Measurements from ENCODE around the gene LSM7.

The LSM7 gene

GRCh38 chr19:2336528-2337328 is 8.3 kb upstream of the LSM7 start:
- DNase-seq, result no peak

GRCh38 chr19:2335848-2336247 is 7.5 kb upstream of the LSM7 start:
- no peak for DNase-seq

GRCh38 chr19:2334986-2335846 is 6.8 kb upstream of the LSM7 start:
- no peak for DNase-seq

DNA sequence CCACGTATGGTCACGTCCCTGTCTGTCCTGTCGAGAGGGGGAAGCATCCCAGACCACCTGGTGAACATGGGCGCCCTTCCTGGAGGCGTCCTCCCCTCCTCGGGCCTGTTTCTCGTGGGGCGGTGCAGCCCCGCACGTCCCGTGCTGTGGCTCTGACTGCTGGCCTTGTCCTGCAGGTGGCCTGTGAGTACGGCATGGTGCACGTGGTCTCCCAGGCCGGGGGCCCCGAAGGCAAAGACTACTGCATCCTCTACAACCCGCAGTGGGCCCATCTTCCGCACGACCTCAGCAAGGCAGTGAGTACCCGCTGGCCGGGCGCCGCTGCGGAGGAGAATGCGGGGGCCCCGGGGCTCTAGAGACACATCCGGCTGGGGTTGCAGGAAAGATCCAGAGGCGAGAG is 6.0 kb upstream of the LSM7 start:
- no peak for DNase-seq

GRCh38 chr19:2333807-2334211 is 5.4 kb upstream of the LSM7 start:
- DNase-seq, result no peak

- no peak for DNase-seq
Measured at GRCh38 chr19:2333027-2333806, 4.8 kb upstream of the LSM7 start.

DNA sequence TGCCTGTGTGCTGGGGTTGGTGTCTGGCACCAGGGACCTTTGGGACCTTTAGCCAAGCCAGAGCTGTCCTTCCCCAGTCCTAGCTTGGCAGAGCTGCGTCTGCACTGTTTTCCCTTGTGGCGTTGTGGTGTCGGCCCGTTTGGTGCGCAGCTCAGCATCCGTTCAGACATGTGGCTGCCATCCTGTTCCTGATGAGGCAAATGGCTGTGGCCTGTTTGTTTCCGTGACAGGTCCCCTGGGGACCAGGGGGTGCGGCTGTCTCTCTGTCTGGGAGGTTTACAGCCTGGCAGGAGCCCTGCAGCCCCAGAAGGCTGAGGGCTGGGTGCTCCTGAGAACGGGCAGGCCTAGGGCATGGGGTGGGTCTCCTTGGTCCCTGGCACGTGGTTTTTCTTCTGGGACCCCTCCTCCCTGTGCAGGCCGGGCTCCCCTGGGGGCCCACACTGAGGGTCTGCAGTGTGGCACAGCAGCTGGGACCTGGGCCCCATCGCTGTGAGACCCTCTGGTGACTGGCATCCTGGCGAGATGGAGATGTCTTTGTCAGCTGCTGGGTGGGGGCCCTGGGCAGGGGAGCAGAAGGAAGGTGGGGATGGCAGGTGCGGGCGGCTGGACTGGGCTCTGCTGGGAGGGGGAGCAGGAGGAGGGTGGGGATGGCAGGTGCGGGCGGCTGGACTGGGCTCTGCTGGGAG is 4.1 kb upstream of the LSM7 start:
- peak; percentile 23 for DNase-seq

GRCh38 chr19:2331601-2332246 is 3.3 kb upstream of the LSM7 start:
- DNase-seq, result no peak

DNA sequence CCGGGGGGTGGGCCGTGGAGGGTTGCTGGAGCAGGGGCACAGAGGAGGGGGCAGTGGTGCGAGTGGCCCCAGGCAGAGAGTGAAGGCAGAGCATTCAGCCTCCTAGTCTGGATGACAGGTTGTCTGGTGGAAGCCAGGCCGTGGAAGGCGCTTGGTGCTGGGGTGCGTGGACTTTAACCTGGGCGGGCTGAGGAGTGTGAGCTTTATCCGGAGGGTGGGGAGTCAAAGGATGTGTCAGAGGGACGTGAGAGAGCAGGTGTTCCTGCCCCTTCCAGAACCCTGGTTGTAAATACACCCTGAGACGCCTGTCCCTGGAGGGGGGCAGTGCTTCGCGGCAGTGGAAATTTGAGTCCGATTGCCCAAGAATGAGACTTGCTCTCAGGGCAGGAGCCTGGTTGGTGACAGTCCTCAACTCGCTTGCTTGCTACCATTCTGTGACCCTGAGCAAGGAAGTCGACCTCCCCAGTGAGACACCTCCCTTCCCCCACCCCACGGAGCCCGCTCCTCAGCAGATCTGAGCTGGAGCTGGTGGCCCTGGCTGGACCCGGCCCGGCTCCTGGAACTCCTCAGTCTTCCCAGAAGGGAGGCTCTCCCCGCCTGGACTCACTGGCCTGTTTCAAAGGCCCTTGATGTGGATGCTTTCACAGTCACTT is 2.4 kb upstream of the LSM7 start:
- DNase-seq, result no peak

- DNase-seq, result no peak
Measured at GRCh38 chr19:2330255-2330631, 1.9 kb upstream of the LSM7 start.

DNA sequence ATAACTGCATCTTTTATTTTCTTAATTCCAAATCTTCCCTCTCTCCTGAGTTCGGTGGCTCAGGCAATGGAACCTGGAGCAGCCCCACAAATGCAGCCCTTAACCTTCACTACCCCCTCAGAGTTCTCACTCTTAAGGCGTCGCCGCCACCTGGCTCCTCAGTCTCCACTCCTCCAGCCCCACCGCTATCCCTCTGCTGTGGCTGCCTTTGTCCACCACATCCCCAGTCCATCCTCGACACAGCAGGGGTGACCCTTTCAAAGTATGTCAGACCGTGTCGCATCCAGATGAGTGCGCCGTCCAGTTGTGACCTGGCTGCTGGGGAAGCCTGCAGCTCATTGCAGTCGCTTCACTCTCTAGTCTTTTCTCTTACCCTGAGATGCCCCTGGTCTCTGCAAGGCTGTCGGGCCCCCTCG is 1.1 kb upstream of the LSM7 start:
- DNase-seq, result no peak

DNA sequence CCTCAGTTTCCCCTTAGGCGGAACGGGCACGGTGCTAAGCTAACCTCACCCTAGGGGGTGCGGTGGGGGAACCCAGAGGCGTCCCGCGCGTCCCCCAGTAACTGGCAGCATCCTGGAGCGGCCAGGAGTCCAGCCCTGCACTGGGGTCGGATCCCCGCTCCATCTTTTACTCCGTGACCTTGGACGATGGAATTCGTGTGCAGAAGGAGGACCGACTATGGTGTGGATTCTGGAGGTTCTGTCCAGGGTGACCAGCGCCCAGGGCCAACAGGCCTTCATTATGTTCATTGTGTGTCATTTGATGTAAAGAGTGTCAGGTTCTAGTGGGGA is 728 bp upstream of the LSM7 start:
- DNase-seq, result no peak

- peak; percentile 53 for DNase-seq
Measured at GRCh38 chr19:2327773-2328400, 499 bp downstream of the LSM7 start.

DNA sequence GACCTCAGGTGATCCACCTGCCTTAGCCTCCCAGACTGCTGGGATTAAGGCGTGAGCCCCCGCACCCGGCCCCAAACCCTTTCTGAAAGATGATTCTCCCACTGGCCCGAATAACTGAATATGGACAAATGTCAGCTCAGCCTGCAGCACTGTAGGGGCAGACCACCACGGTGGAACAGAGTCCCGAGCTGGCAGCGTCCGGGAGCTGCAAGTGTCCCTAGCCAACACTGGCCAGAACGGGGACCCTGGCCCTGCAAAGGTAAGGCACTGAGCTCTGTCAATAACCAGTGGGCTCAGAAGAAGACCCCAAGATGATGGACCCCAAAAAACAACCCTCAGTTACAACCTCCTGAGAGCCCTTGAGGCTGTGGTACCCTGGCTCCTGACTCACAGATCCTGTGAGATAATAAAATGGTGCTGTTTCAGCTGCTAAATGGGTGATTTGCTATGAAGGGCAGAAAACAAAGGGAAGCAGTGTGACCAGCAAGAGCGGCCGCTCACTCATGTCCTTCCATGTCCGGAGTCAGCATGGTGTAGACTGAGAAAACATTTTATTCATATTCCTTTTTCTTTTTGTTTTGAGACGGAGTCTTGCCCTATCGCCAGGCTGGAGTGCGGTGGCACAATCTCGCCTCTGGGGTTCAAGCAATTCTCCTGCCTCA is 1.6 kb downstream of the LSM7 start:
- no peak for DNase-seq

GRCh38 chr19:2325281-2326046 is 2.9 kb downstream of the LSM7 start:
- DNase-seq, result no peak

- no peak for DNase-seq
Measured at GRCh38 chr19:2324220-2324948, 4.0 kb downstream of the LSM7 start.

GRCh38 chr19:2323707-2324106 is 4.7 kb downstream of the LSM7 start:
- DNase-seq, result no peak

GRCh38 chr19:2321565-2322283 is 6.7 kb downstream of the LSM7 start:
- DNase-seq, result no peak

- no peak for DNase-seq
Measured at GRCh38 chr19:2320939-2321338, 7.4 kb downstream of the LSM7 start.
